GM19035 (cell line): ENCODE data around the gene ABHD17B.

ENCODE experiments used
- ATAC-seq: cut with Tn5 transposase; IDR thresholded peaks from one replicate; pipeline ENCODE4 v1.9.1; 2021; ENCODE audit not compliant: unreplicated experiment

The ABHD17B gene

GRCh38 chr9:71879644-71880174, 31.3 kb downstream of the ABHD17B start:
- ATAC-seq = no peak

DNA sequence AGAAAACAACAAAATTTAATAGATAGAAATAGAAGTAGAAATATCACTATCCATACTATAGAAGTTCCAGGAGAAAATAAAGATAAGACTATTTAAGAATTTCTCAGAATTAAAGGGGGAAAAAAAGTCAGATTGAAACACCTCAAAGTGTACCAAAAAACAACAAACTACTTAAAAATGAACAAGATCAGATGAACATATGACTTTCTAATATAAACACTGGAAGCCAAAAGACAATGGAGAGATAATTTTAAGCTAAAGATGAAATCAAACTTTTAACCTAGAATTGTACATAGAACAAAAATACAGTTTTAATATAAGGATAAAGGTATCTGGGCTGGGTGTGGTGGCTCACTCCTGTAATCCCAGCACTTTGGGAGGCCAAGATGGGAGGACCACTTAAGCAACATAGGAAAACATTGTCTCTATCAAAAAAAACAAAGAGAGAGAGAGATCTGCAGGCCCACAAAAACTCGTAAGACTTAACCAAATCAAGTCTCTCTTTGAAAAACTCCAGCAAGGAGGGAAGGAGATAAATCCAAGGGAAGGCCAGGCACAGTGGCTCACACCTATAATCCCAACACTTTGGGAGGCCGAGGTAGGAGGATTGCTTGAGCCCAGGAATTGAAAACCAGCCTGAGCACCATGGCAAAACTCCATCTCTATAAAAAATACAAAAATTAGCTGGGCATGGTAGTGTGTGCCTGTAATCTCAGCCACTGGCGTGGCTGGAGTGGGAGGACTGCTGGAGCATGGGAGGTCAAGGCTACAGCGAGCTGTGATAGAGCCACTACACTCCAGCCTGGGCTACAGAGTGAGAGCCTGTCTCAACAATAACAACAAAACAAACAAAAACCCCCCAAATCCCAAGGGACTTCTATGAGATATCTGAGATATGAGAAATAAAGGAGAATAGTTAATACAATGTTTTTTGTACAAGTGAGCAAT, 32.4 kb downstream of the ABHD17B start:
- no peak for ATAC-seq

- no peak for ATAC-seq
These were observed 34.2 kb downstream of the ABHD17B start for GRCh38 chr9:71876829-71877228.

DNA sequence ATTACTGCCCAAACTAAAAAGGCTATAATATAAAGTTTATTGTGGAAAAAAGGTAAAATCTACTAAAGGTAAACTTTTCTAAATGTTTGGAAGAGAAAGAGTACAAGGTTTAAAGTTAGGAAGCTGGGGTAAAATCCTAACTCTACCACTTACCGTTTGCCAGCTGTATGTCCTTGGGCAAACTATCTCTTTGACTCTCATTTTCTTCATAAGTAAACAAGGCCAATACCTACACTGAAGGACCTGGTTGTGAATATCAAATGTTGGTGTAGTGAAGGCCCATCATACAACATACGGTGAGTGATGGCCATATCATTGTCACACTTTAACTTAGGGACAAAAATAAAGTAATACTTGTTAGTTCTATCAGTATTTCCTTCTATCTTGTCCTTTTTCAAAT, 34.9 kb downstream of the ABHD17B start:
- ATAC-seq = no peak

GRCh38 chr9:71875345-71875744, 35.6 kb downstream of the ABHD17B start:
- ATAC-seq = no peak

GRCh38 chr9:71863631-71864030, 47.4 kb downstream of the ABHD17B start:
- no peak for ATAC-seq

DNA sequence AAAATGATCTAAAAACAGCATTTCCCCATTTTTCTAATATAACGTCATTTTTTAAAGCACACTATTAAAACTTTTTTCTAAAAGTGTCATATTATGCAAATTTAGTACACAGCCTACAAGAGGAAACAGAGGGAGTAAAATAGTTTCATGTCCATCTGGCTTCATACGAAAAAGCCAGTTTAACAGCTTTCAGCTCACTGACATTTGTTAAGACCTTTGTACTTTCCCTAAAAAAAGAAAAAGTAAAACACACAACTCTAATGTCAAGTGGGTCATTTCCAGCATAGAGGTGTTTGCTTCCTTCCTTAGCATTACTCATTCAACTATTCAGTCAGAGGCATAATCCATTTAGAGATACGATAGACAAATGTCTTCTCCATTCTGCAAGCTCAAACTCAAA, 49.4 kb downstream of the ABHD17B start:
- no peak for ATAC-seq

DNA sequence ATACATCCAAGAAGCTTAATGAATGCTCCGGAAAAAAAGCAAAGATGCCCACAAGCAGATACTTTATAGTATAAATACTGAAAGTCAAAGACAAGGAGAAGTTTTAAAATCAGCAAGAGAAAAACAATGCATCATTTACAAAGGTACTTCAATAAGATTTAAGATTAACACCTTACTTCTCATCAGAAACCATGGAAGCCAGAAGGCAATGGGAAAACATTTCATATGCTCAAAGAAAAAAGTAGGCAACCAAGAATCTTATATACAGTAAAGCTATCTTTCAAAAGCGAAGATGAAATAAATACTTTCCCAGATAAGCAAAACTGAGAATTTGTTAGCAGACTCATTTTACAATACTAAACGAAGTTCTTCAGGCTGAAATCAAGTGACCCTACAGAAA, 51.1 kb downstream of the ABHD17B start:
- ATAC-seq = no peak

DNA sequence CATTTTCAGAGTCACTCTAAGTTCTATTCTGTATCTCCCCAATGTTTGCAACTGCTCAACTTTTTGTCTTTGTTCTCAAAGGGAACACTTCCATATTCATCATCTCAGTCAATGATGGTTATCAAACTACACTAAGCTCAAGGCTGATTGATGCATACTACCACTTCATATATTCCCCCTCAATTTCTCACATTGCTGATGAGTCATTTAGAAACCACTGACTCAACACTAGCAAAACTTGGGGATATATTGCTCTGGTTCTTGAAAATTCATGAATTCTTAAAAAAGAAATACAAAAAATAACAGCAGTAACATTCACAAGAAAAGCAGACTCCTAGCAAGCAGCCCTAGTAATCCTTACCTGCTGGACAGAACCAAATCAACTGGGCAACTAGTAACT, 52.2 kb downstream of the ABHD17B start:
- ATAC-seq = no peak

GRCh38 chr9:71858102-71858798, 52.7 kb downstream of the ABHD17B start:
- ATAC-seq = no peak

GRCh38 chr9:71857159-71857558, 53.8 kb downstream of the ABHD17B start:
- no peak for ATAC-seq

- ATAC-seq = no peak
These were observed 56.2 kb downstream of the ABHD17B start for GRCh38 chr9:71854811-71855210.

DNA sequence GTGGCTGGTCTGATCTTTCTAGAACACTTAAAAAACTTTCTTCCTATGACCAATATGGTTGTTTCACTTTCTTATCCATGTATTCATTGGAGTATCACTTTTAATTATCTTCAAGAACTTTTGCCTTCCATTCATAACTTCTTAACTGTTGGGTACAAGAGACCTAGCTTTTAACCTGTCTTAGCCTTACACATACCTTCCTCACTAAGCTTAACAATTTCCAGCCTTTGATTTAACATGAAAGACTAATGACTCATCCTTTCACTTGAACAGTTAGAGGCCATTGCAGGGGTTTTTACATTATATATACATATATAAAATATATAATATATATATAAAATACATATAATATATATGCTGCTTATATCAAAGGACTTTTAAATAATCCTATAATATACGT, 57.9 kb downstream of the ABHD17B start:
- no peak for ATAC-seq

DNA sequence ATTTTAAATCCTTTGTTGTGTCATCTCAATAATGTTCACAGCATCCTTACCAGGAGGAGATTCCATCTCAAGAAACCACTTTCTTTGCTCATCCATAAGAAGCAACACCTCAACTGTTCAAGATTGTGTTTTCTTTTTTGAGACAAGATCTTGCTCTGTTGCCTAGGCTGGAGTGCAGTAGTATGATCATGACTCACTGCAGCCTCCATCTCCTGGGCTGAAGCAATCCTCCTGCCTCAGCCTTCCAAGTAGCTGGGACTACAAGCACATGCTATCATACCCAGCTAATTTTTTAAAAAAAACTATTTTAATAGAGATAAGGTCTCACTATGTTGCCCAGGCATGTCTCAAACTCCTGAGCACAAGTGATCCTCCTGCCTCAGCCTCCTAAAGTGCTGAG, 60.0 kb downstream of the ABHD17B start:
- ATAC-seq = no peak

GRCh38 chr9:71847892-71848291, 63.1 kb downstream of the ABHD17B start:
- ATAC-seq = no peak

- ATAC-seq = no peak
These were observed 66.2 kb downstream of the ABHD17B start for GRCh38 chr9:71844808-71845207.

DNA sequence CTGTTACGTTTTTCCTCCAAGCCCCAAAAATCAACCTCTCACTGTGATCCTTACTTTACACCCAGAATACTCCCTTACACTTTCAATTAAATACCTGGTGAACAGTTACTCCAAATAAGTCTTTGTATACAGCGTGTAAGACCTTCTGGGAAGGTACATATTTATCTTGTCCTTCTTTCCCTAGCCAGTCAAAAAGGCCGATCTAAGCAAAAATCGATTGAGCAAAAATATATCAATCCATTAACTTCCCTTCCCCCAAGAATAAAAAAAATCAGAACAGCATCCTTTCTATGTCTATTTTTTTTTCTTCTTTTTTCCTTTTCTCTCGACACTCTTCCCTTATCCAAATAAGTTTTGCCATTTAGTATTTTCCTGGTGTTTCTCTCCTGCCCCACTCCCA, 71.3 kb downstream of the ABHD17B start:
- ATAC-seq = no peak

DNA sequence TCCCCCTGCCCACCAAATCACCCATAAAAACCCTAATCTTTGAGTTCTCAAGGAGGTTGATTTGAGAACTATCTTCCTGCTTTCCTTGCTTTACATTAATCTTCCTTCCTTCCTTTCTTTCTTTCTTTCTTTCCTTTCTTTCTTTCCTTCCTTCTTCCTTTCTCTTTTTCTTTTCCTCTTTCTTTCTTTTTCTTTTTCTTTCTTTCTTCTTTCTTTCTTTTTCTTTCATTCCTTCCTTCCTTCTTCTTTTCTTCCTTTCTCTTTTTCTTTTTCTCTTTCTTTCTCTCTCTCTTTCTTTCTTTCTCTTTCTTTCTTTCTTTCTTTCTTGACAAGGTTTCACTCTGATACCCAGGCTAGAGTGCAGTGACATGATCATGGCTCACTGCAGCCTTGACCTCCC, 75.4 kb downstream of the ABHD17B start:
- ATAC-seq = no peak

DNA sequence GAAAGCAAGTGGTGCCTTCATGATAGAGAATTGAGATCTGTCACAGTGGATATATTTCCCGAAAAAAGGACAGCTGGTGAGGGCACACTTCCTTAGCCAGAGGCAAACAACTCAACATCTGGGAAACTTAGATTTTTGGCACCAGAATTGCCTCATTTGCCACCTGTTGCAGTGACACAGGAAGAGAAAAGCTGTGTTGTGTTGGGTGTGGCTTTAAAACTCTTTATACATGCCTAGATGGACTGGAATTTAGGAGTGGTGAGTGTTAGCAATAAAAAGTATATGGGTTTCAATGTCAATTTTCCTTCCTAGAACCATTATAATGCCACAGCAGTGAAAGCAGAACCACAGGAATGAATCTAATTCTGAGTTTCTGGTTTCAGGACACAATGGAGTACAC, 80.1 kb downstream of the ABHD17B start:
- no peak for ATAC-seq

- ATAC-seq = no peak
These were observed 80.8 kb downstream of the ABHD17B start for GRCh38 chr9:71830153-71830552.

DNA sequence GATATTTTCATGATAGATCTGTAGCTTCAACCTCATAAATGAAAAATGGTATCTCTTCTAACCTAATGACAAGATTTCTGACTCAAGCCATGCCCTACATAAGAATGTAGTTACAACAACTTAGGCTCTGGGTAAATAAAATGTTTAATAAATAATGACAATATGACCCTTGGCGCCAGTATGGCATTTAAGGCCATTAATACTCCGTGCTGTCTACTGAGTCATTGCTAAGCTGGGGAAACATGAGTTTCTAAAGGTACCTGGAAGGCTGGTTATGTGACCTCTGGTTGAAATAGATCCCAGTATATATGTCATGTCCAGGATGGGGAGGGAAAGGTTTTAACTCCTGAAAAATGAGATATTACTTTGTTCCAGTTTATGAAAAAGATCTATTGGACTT, 84.7 kb downstream of the ABHD17B start:
- ATAC-seq = no peak

GRCh38 chr9:71824257-71824656, 86.7 kb downstream of the ABHD17B start:
- no peak for ATAC-seq
